PC-3 (cell line): Measurements from ENCODE around the gene COL4A6. TPM values are rescaled to one million over a fixed set of nuclear protein-coding genes. Genes with fewer than 3 reads are reported as not detected.

Experiments used
- ATAC-seq: fragments of 200-7000 bp; cut with Tn5 transposase; 2 replicates; pipeline ENCODE4 v1.9.1; 2020; ENCODE audit warnings: mild to moderate bottlenecking, moderate library complexity
- BruUV-seq: library from RNA; stranded (reverse); fragments of 400-500 nt; replicated peaks from 2 replicates; lab custom pipeline; 2021; lab: Mats Ljungman, UMichigan
- CTCF ChIA-PET: fragments of 300-600 bp; sonication (Branson Sonifier 250); formaldehyde crosslinking; loops from one replicate; lab custom pipeline; 2022; ENCODE audit warnings: antibody characterized with exemption; lab: Charles Lee
- POLR2A ChIA-PET: fragments of 300-600 bp; sonication (Branson Sonifier 250); formaldehyde crosslinking; loops from one replicate; lab custom pipeline; 2022; ENCODE audit warnings: antibody characterized with exemption; ENCODE audit not compliant: unreplicated experiment; lab: Charles Lee
- DNase-seq: peaks from one replicate; pipeline ENCODE4 v3.0.0-alpha.2; 2015
- H2AFZ ChIP-seq: fragments of 300-600 bp; sonication (generic); 2 replicates; pipeline ENCODE4 v1.6.0; 2016; ENCODE audit warnings: antibody characterized with exemption, low read length
- H3F3A ChIP-seq: fragments of 300-600 bp; sonication (generic); one replicate; pipeline ENCODE4 v1.6.0; 2017; ENCODE audit warnings: antibody characterized with exemption, low read length, control low read depth, mild to moderate bottlenecking; ENCODE audit not compliant: unreplicated experiment
- H3K27ac ChIP-seq: fragments of 300-600 bp; sonication (generic); 2 replicates; pipeline ENCODE4 v1.5.1; 2016; ENCODE audit warnings: mild to moderate bottlenecking, low read length
- H3K27me3 ChIP-seq: fragments of 300-600 bp; sonication (generic); 2 replicates; pipeline ENCODE4 v1.6.1; 2016; ENCODE audit warnings: low read length, mixed read lengths
- H3K36me3 ChIP-seq: fragments of 300-600 bp; sonication (generic); 2 replicates; pipeline ENCODE4 v1.6.1; 2016; ENCODE audit warnings: low read depth, mixed run types, low read length, mixed read lengths
- H3K4me1 ChIP-seq: fragments of 300-600 bp; sonication (generic); 2 replicates; pipeline ENCODE4 v1.5.1; 2016; ENCODE audit warnings: low read length; ENCODE audit not compliant: insufficient read depth
- H3K4me2 ChIP-seq: fragments of 300-600 bp; sonication (generic); 2 replicates; pipeline ENCODE4 v1.6.0; 2016; ENCODE audit warnings: low read length
- H3K4me3 ChIP-seq: fragments of 300-600 bp; sonication (generic); 2 replicates; pipeline ENCODE4 v1.5.1; 2016; ENCODE audit warnings: mild to moderate bottlenecking, low read length, mixed read lengths
- H3K79me2 ChIP-seq: fragments of 300-600 bp; sonication (generic); 2 replicates; pipeline ENCODE4 v1.6.1; 2017; ENCODE audit warnings: low read length, mixed read lengths
- H3K9ac ChIP-seq: fragments of 300-600 bp; sonication (generic); 2 replicates; pipeline ENCODE4 v1.6.0; 2016; ENCODE audit warnings: mild to moderate bottlenecking, low read length
- H3K9me2 ChIP-seq: fragments of 300-600 bp; sonication (generic); replicated peaks from 2 replicates; pipeline ENCODE4 v1.6.1; 2016; ENCODE audit warnings: mixed run types, low read length, mixed read lengths
- H3K9me3 ChIP-seq: fragments of 300-600 bp; sonication (generic); 2 replicates; pipeline ENCODE4 v1.6.1; 2016; ENCODE audit warnings: low read length, mixed read lengths
- H4K20me1 ChIP-seq: fragments of 300-600 bp; sonication (generic); 2 replicates; pipeline ENCODE4 v1.6.1; 2016; ENCODE audit warnings: low read length, mixed read lengths
- EZH2 ChIP-seq: fragments of 300-600 bp; sonication (generic); IDR thresholded peaks from one replicate; pipeline ENCODE4 v1.6.1; 2017; ENCODE audit warnings: antibody characterized with exemption, mild to moderate bottlenecking, low read length; ENCODE audit not compliant: unreplicated experiment
- EZH2phosphoT487 ChIP-seq: fragments of 300-600 bp; sonication (generic); IDR thresholded peaks from 2 replicates; pipeline ENCODE4 v1.6.1; 2018; ENCODE audit warnings: mild to moderate bottlenecking, antibody characterized with exemption, low read length, borderline replicate concordance
- intact Hi-C: fragments of 100-400 bp; cut with micrococcal nuclease; formaldehyde crosslinking; loops from 2 replicates; pipeline ENCODE4 v1.9.0; 2023
- total RNA-seq: library from RNA; depleted of rRNA; stranded (reverse); fragments of >200 nt; gene quantifications from 2 replicates; pipeline ENCODE4 v1.2.3, GENCODE V29; 2014
- TF ChIP-seq, protein P1 (sequence below): fragments of 300-600 bp; sonication (generic); conservative IDR thresholded peaks from 2 replicates; pipeline ENCODE4 v1.5.1; 2017; ENCODE audit warnings: antibody characterized with exemption, low read depth, mild to moderate bottlenecking, low read length

Gene COL4A6
- total RNA-seq, 1 experiment from 2014 or later, result 4.4 TPM

- Histone ChIP-seq H2AFZ (no peak overlapping the region), H3K4me3 (no peak overlapping the region), H3K4me1 (peaks cover 58% of the 10 kb centered on the region), H3K79me2 (no peaks in the 10 kb centered on the region), H3K27me3 (no peaks in the 10 kb centered on the region), H3K4me2 (peak overlapping the region; percentile 49), H3K9ac (peak overlapping the region; percentile 47), H3F3A (peaks cover 9% of the 10 kb centered on the region), H3K27ac (peak overlapping the region; percentile 98), H4K20me1 (no peaks in the 10 kb centered on the region), H3K9me2 (no peaks in the 10 kb centered on the region), H3K9me3 (no peaks in the 10 kb centered on the region), H3K36me3 (no peaks in the 10 kb centered on the region)
- BruUV-seq, result no TSS peak
- TF ChIP-seq, protein P1, sequence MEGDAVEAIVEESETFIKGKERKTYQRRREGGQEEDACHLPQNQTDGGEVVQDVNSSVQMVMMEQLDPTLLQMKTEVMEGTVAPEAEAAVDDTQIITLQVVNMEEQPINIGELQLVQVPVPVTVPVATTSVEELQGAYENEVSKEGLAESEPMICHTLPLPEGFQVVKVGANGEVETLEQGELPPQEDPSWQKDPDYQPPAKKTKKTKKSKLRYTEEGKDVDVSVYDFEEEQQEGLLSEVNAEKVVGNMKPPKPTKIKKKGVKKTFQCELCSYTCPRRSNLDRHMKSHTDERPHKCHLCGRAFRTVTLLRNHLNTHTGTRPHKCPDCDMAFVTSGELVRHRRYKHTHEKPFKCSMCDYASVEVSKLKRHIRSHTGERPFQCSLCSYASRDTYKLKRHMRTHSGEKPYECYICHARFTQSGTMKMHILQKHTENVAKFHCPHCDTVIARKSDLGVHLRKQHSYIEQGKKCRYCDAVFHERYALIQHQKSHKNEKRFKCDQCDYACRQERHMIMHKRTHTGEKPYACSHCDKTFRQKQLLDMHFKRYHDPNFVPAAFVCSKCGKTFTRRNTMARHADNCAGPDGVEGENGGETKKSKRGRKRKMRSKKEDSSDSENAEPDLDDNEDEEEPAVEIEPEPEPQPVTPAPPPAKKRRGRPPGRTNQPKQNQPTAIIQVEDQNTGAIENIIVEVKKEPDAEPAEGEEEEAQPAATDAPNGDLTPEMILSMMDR, result no peak
- TF ChIP-seq EZH2 (no peak), EZH2phosphoT487 (no peak)
- ChIA-PET POLR2A (interaction anchor here (0.6 kb wide), 1 partner anchor 15 kb away, joined by 5 read pairs; no protein-coding TSS in a partner anchor), CTCF (no interaction called here)
- intact Hi-C loops, result loop anchor here (2.0 kb wide), 3 partner anchors 29 to 223 kb away; no protein-coding TSS in a partner anchor
- ATAC-seq, result peak; percentile 38
- DNase-seq, result peak; percentile 77
Observed at GRCh38 chrX:108313669-108314068, 124.6 kb downstream of the COL4A6 start.

DNA sequence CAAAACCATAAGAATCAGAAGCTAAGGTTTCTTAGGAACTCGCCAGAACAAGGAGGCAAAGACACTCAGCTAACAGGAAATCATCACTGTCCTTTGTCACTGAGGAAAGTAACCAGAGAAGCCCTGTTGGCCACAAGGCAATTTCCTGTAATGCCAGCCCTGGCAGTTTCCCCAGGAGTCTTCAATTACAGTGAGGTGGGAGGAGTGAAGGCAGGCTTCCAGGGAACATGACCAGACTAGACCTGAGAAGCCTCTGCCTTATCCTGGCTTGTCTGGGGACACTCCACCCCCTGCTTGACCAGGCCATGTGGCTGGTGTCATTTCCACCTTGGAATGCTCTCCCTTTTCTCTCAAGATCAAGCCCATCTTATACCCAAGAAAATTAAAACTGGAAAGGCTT, 125.3 kb downstream of the COL4A6 start:
- Histone ChIP-seq H4K20me1 (no peaks in the 10 kb centered on the region), H3K4me1 (peaks cover 65% of the 10 kb centered on the region), H3K9ac (peak overlapping the region; percentile 74), H3K36me3 (no peaks in the 10 kb centered on the region), H3K4me3 (no peak overlapping the region), H3K9me3 (no peaks in the 10 kb centered on the region), H3K79me2 (no peaks in the 10 kb centered on the region), H3K4me2 (peak overlapping the region; percentile 78), H3F3A (peaks cover 9% of the 10 kb centered on the region), H3K27ac (peak overlapping the region; percentile 98), H3K9me2 (no peaks in the 10 kb centered on the region), H3K27me3 (no peaks in the 10 kb centered on the region), H2AFZ (no peak overlapping the region)
- intact Hi-C loops, result loop anchor here (2.0 kb wide), 3 partner anchors 30 to 224 kb away; no protein-coding TSS in a partner anchor
- ChIA-PET CTCF (no interaction called here), POLR2A (no interaction called here)
- TF ChIP-seq EZH2, result no peak
- TF ChIP-seq, protein P1, result no peak
- TF ChIP-seq EZH2phosphoT487, result no peak
- ATAC-seq (peak; percentile 80), DNase-seq (peak; percentile 94)
- no TSS peak for BruUV-seq

DNA sequence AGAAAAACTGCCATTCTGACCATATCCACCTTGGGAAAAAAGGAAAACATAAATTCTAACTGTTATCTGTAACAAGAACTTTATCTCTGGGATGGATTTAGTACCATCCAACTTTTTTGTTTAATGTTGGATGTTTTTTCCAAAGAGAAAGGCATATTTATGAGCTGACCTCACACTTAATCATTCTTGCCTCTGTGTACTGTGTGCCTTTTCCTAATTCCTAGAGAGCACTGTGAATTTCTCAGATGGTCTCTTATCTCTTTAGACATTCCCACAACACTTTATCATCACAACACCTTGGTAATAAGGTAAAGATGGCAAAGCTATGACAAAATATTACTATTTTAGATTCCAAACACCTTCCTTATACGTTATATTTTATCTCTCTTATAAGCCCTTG, 126.2 kb downstream of the COL4A6 start:
- DNase-seq (peak; percentile 74), ATAC-seq (peak; percentile 31)
- Histone ChIP-seq H3K4me3 (no peak overlapping the region), H3K4me2 (peak overlapping the region; percentile 78), H3K27ac (peak overlapping the region; percentile 98), H3F3A (peaks cover 9% of the 10 kb centered on the region), H2AFZ (no peak overlapping the region), H3K9me3 (no peaks in the 10 kb centered on the region), H3K4me1 (peaks cover 75% of the 10 kb centered on the region), H4K20me1 (no peaks in the 10 kb centered on the region), H3K9me2 (no peaks in the 10 kb centered on the region), H3K27me3 (no peaks in the 10 kb centered on the region), H3K9ac (peak overlapping the region; percentile 74), H3K36me3 (no peaks in the 10 kb centered on the region), H3K79me2 (no peaks in the 10 kb centered on the region)
- TF ChIP-seq EZH2phosphoT487, result no peak
- no peak for TF ChIP-seq EZH2
- TF ChIP-seq, protein P1, result no peak
- intact Hi-C loops, result loop anchor here (2.0 kb wide), 3 partner anchors 31 to 225 kb away; no protein-coding TSS in a partner anchor
- ChIA-PET POLR2A (interaction anchor here (0.6 to 0.7 kb wide), 2 partner anchors 10 to 129 kb away, joined by 3 to 7 read pairs; no protein-coding TSS in a partner anchor), CTCF (no interaction called here)
- no TSS peak for BruUV-seq
